Endothelial cell of hepatic sinusoid (primary cell): Measurements from ENCODE around the gene STARD7.
"Not testable (repeated sequence)": the region's sequence is repeated elsewhere in the genome, so short reads cannot be mapped to it uniquely, and the experiment has no call there.

Experiments
- in situ Hi-C: cut with HindIII; loops from 2 replicates; pipeline ENCODE4 v1.10.0; 2017; ENCODE audit warnings: low sequenced_read_pairs

STARD7 gene

GRCh38 chr2:96151595-96152303 lies 56.9 kb downstream of the STARD7 start:
- in situ Hi-C loops: no loop called here

- in situ Hi-C loops: no loop called here
These were observed 57.6 kb downstream of the STARD7 start for GRCh38 chr2:96150791-96151594.

- in situ Hi-C loops: no loop called here
These were observed 58.5 kb downstream of the STARD7 start for GRCh38 chr2:96150007-96150640.

GRCh38 chr2:96148410-96149217 lies 60.0 kb downstream of the STARD7 start:
- in situ Hi-C loops: no loop called here

- in situ Hi-C loops: no loop called here
These were observed 60.9 kb downstream of the STARD7 start for GRCh38 chr2:96147593-96148201.

GRCh38 chr2:96146881-96147592 lies 61.6 kb downstream of the STARD7 start:
- in situ Hi-C loops: no loop called here

- in situ Hi-C loops: no loop called here
These were observed 62.3 kb downstream of the STARD7 start for GRCh38 chr2:96146153-96146880.

GRCh38 chr2:96145848-96146152 lies 62.8 kb downstream of the STARD7 start:
- in situ Hi-C loops: no loop called here

- in situ Hi-C loops: no loop called here
These were observed 63.4 kb downstream of the STARD7 start, which contains the start of gene DUSP2 for GRCh38 chr2:96145036-96145847. Gene DUSP2, minus strand, starts transcription at chr2:96145440. Its CDS starts 86 bp downstream, at chr2:96145354.

GRCh38 chr2:96144481-96145035 lies 64.1 kb downstream of the STARD7 start:
- in situ Hi-C loops: no loop called here

- in situ Hi-C loops: no loop called here
These were observed 64.7 kb downstream of the STARD7 start for GRCh38 chr2:96143848-96144480.

- in situ Hi-C loops: no loop called here
These were observed 65.3 kb downstream of the STARD7 start for GRCh38 chr2:96143231-96143847.

- in situ Hi-C loops: no loop called here
These were observed 66.2 kb downstream of the STARD7 start for GRCh38 chr2:96142217-96143113.

GRCh38 chr2:96141624-96141967 lies 67.0 kb downstream of the STARD7 start:
- in situ Hi-C loops: not testable (repeated sequence)

GRCh38 chr2:96140941-96141623 lies 67.5 kb downstream of the STARD7 start:
- in situ Hi-C loops: no loop called here
